ENCODE results near the gene CFAP54. TPM values are rescaled to one million over a fixed set of nuclear protein-coding genes. Genes with fewer than 3 reads are reported as not detected.

The CFAP54 gene
- total RNA-seq, 1 experiment from 2014 or later, result 0.56 TPM

DNA sequence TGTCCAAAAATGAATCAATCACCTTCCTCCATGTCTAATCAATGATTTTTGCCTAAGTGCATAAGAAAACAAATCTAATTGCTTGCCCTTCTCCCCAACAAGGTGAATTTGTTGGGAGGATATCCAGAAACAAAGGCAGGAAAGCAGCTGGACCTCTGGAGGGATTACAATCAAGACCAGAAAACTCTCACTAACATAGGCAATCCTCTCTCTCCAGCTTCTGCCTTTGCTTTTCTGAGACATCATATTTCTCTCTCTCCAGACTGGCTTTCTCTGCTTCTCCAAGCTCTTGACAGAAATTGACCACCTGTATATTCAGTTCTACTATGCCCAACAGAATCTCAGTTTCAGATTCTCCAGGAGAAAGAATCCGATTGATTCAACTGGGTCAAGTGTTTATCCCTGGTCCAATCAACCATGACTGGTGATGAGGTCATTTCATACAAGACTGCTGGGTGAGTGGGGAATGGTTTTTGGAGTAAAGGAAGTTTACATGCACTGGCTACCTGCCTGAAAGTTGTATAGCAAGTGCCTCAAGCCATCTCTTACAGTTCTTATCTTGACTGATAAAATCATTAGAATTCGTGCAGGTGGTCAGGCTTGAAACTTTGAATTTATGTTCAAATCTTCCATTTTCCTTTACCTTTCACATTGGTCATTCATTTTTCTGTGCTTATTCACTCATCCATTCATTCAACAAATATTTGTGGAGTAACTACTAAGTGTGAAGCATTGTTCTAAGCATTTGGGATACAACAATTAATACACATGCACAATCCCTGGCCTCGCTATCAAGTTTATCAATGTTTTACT is 22.2 kb upstream of the CFAP54 start:
- CTCF ChIA-PET, result interaction anchor here (1.8 kb wide), 1 partner anchor 66 kb away, joined by 4 read pairs; no protein-coding TSS in a partner anchor
- H3K36me3 Mint-ChIP-seq (ENCODE audit: insufficient read depth, unreplicated experiment), result no peaks in the 10 kb centered on the region
- DNase-seq (ENCODE audit: unreplicated experiment), result no peak

DNA sequence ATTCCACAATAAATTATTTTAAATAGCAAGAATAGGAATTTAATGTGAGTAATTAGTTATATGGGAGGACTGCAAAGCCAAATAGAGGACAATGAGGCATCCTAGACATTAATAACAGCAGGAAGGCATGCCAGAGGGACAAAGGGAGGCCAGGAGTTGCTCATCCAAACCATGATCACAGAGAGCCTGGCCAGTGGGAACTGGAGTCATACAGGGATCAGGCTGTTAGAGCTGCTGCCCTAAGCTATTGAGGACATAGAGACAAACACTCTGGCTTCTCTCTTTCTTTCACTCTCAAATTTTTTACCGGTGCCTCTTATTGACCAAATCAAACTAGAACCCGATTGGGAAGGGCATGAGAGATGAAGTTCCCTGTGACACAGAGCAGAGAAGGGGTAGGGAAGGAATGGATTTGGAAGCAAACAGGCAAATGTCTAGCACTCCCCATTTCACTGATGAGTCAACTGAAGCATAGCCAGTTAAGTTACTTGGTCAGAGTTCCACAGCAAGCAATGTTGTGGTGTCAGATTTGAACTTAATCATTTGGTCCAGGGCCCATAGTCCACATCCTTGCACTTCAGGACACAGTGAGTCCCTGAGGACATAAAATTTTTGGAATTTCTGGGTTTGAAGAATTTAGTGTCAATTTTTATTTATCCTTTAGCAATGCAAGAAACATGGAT is 17.9 kb upstream of the CFAP54 start:
- Mint-ChIP-seq H3K36me3 (ENCODE audit: insufficient read depth, unreplicated experiment) (no peaks in the 10 kb centered on the region), H3K4me1 (ENCODE audit: insufficient read depth, unreplicated experiment) (peaks cover 6% of the 10 kb centered on the region), H3K27me3 (ENCODE audit: insufficient read depth, unreplicated experiment) (no peaks in the 10 kb centered on the region), H3K27ac (ENCODE audit: low read depth, unreplicated experiment) (no peak overlapping the region), H3K9me3 (ENCODE audit: unreplicated experiment) (peaks cover 7% of the 10 kb centered on the region), H3K4me3 (ENCODE audit: unreplicated experiment) (no peak overlapping the region)
- no peak for DNase-seq (ENCODE audit: unreplicated experiment)
- TF ChIP-seq, protein P1, sequence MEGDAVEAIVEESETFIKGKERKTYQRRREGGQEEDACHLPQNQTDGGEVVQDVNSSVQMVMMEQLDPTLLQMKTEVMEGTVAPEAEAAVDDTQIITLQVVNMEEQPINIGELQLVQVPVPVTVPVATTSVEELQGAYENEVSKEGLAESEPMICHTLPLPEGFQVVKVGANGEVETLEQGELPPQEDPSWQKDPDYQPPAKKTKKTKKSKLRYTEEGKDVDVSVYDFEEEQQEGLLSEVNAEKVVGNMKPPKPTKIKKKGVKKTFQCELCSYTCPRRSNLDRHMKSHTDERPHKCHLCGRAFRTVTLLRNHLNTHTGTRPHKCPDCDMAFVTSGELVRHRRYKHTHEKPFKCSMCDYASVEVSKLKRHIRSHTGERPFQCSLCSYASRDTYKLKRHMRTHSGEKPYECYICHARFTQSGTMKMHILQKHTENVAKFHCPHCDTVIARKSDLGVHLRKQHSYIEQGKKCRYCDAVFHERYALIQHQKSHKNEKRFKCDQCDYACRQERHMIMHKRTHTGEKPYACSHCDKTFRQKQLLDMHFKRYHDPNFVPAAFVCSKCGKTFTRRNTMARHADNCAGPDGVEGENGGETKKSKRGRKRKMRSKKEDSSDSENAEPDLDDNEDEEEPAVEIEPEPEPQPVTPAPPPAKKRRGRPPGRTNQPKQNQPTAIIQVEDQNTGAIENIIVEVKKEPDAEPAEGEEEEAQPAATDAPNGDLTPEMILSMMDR (IDR thresholded peaks at IDR 0.05; ENCODE audit: unreplicated experiment), result no peak
- ChIA-PET CTCF (interaction anchor here (0.6 kb wide), 1 partner anchor 483 kb away, joined by 3 read pairs; no protein-coding TSS in a partner anchor), POLR2A (interaction anchor here (1.0 to 1.2 kb wide), 2 partner anchors 70 to 82 kb away, joined by 3 to 4 read pairs; no protein-coding TSS in a partner anchor)
- intact Hi-C loops (cut with micrococcal nuclease), result no loop called here
- BruUV-seq (replicated peaks), result no TSS peak

More for the DNA sequence above, 22.2 kb upstream of the CFAP54 start:
- Mint-ChIP-seq H3K4me1 (ENCODE audit: insufficient read depth, unreplicated experiment) (peaks cover 6% of the 10 kb centered on the region), H3K9me3 (ENCODE audit: unreplicated experiment) (peaks cover 7% of the 10 kb centered on the region), H3K27ac (ENCODE audit: low read depth, unreplicated experiment) (no peak overlapping the region), H3K4me3 (ENCODE audit: unreplicated experiment) (no peak overlapping the region), H3K27me3 (ENCODE audit: insufficient read depth, unreplicated experiment) (no peaks in the 10 kb centered on the region)
- TF ChIP-seq, protein P1 (IDR thresholded peaks at IDR 0.05; ENCODE audit: unreplicated experiment), result no peak
- intact Hi-C loops (cut with micrococcal nuclease), result no loop called here
- no TSS peak for BruUV-seq (replicated peaks)
- POLR2A ChIA-PET, result no interaction called here

DNA sequence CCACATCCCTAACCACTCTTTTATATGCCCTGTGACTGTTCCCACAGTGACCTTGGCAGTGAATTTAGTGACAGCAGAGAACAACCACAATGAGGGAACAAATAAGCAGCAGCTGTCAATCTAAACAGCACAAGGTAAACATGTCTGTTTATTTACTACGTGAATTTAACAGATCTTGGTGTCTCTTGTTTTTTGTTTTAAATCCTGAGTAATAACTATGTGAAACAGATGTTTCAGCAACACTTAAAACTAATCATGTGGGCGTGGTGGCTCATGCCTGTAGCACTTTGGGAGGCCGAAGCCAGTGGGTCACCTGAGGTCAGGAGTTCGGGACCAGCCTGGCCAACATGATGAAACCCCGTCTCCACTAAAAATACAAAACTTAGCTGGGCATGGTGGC is 17.0 kb upstream of the CFAP54 start:
- H3K4me3 Mint-ChIP-seq (ENCODE audit: unreplicated experiment), result no peak overlapping the region
- no peaks in the 10 kb centered on the region for H3K36me3 Mint-ChIP-seq (ENCODE audit: insufficient read depth, unreplicated experiment)
- no peak overlapping the region for H3K27ac Mint-ChIP-seq (ENCODE audit: low read depth, unreplicated experiment)
- H3K27me3 Mint-ChIP-seq (ENCODE audit: insufficient read depth, unreplicated experiment), result no peaks in the 10 kb centered on the region
- ChIA-PET POLR2A (interaction anchor here (1.0 to 1.2 kb wide), 2 partner anchors 71 to 83 kb away, joined by 3 to 4 read pairs; no protein-coding TSS in a partner anchor), CTCF (interaction anchor here (0.7 kb wide), 1 partner anchor 14 kb away, joined by 3 read pairs; no protein-coding TSS in a partner anchor)
- no peak for DNase-seq (ENCODE audit: unreplicated experiment)
- H3K9me3 Mint-ChIP-seq (ENCODE audit: unreplicated experiment), result peaks cover 7% of the 10 kb centered on the region
- intact Hi-C loops (cut with micrococcal nuclease), result no loop called here
- TF ChIP-seq, protein P1 (IDR thresholded peaks at IDR 0.05; ENCODE audit: unreplicated experiment), result no peak
- no TSS peak for BruUV-seq (replicated peaks)
- peaks cover 6% of the 10 kb centered on the region for H3K4me1 Mint-ChIP-seq (ENCODE audit: insufficient read depth, unreplicated experiment)

DNA sequence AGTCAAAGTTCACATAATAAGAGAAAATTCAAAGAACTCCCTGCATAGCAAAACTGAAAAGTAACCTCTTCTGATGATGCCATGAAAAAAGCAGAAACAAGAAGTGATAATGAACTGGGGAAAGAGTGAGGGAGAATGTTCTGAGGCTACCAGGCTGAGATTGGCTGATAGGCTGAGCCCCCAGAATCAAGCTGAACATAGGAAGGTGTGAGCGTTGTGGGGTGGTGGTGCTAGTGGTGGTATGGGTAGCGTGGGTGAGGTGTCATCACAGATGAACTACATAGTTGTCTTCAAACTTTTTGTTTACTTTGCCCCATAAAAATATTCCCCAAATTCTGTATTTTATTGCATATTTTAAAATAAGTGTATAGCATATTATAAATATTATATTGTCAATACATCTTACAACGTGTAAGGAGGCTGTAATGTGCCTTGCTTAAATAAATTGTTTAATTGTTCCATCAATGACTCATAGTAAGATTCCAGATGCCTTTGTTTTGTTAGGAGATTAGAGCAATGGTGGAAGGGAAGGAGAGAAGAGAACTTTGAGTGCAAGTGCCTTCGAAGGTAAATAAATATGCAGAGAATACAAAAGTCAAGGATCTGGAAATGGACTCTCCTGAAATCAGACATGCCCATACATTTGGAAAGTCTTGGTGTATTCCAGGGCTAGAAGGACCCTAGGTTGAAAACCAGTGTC is 15.8 kb upstream of the CFAP54 start:
- no peak overlapping the region for H3K4me3 Mint-ChIP-seq (ENCODE audit: unreplicated experiment)
- TF ChIP-seq, protein P1 (IDR thresholded peaks at IDR 0.05; ENCODE audit: unreplicated experiment), result no peak
- POLR2A ChIA-PET, result no interaction called here
- peaks cover 7% of the 10 kb centered on the region for H3K9me3 Mint-ChIP-seq (ENCODE audit: unreplicated experiment)
- H3K27me3 Mint-ChIP-seq (ENCODE audit: insufficient read depth, unreplicated experiment), result no peaks in the 10 kb centered on the region
- BruUV-seq (replicated peaks), result no TSS peak
- peaks cover 6% of the 10 kb centered on the region for H3K4me1 Mint-ChIP-seq (ENCODE audit: insufficient read depth, unreplicated experiment)
- intact Hi-C loops (cut with micrococcal nuclease), result no loop called here
- DNase-seq (ENCODE audit: unreplicated experiment), result no peak
- no peak overlapping the region for H3K27ac Mint-ChIP-seq (ENCODE audit: low read depth, unreplicated experiment)
- CTCF ChIA-PET, result no interaction called here
- H3K36me3 Mint-ChIP-seq (ENCODE audit: insufficient read depth, unreplicated experiment), result no peaks in the 10 kb centered on the region
